K562 (cell line): ENCODE data around the gene SH3TC1. TPM values are rescaled to one million over a fixed set of nuclear protein-coding genes. Genes with fewer than 3 reads are reported as not detected.

ENCODE experiments used
- ATAC-seq: fragments of 200-7000 bp; cut with Tn5 transposase; 3 replicates; pipeline ENCODE4 v1.9.1; 2020; ENCODE audit warnings: moderate library complexity
- BruUV-seq: library from RNA; stranded (reverse); fragments of 400-500 nt; replicated peaks from 2 replicates; lab custom pipeline; 2021; lab: Mats Ljungman, UMichigan
- CTCF ChIA-PET: fragments of 300-600 bp; formaldehyde crosslinking; extraction: SDS; loops from one replicate; lab custom pipeline; 2021; ENCODE audit warnings: low intra/inter-chr PET ratio; lab: Yijun Ruan, JAX
- POLR2A ChIA-PET: fragments of 300-600, 350-650 bp; sonication (Branson Sonifier 250); formaldehyde crosslinking; extraction: SDS; loops from one replicate; lab custom pipeline; 2021; ENCODE audit warnings: antibody characterized with exemption, inconsistent platforms; lab: Yijun Ruan, JAX
- DNase-seq, 4 experiments: peaks; one replicate each; pipeline versions ENCODE4 v3.0.0 to v3.0.0-alpha.2; 2011 to 2018; ENCODE audit warnings: low spot score in 3 of 4, mixed read lengths in 3 of 4; ENCODE audit errors: extremely low read depth in 1 of 4
- FAIRE-seq: peaks from 2 replicates; lab custom pipeline; 2011; peaks lifted over from hg19 to GRCh38; lab: Jason Lieb, UNC
- H2AFZ ChIP-seq: 2 replicates; pipeline ENCODE4 v1.6.0; 2011; ENCODE audit warnings: low read depth, low read length, control low read depth, inconsistent platforms
- H3K27ac ChIP-seq: fragments of 200-600 bp; 3 replicates; pipeline ENCODE4 v1.8.0; 2011; ENCODE audit warnings: low read depth, mild to moderate bottlenecking, control low read depth, inconsistent platforms, low read length, moderate library complexity, mixed read lengths; ENCODE audit errors: extremely low read depth
- H3K27me3 ChIP-seq, 2 experiments: fragments of 300-600 bp in 1 of 2; 2 replicates in 1 of 2; 3 replicates in 1 of 2; pipeline versions ENCODE4 v1.6.0 to v1.8.0; 2011; ENCODE audit warnings: inconsistent platforms in 2 of 2, low read length in 2 of 2, mild to moderate bottlenecking in 1 of 2, mixed read lengths in 1 of 2, moderate library complexity in 1 of 2; ENCODE audit not compliant: control insufficient read depth in 2 of 2, insufficient read depth in 2 of 2
- H3K36me3 ChIP-seq: fragments of 300-600 bp; 3 replicates; pipeline ENCODE4 v1.8.0; 2011; ENCODE audit warnings: mild to moderate bottlenecking, low read length, inconsistent platforms; ENCODE audit not compliant: control insufficient read depth, insufficient read depth
- H3K4me1 ChIP-seq, 2 experiments: fragments of 200-600 bp in 1 of 2; replicated peaks in 1 of 2; 2 replicates in 1 of 2; 3 replicates in 1 of 2; pipeline versions ENCODE4 v1.5.1 to v1.8.0; 2011; ENCODE audit warnings: inconsistent platforms in 2 of 2, low read length in 2 of 2, mild to moderate bottlenecking in 1 of 2, mixed read lengths in 1 of 2, moderate library complexity in 1 of 2; ENCODE audit not compliant: control insufficient read depth in 2 of 2, insufficient read depth in 2 of 2
- H3K4me2 ChIP-seq: 2 replicates; pipeline ENCODE4 v1.6.1; 2011; ENCODE audit warnings: low read length, control low read depth, inconsistent platforms, mixed read lengths; ENCODE audit not compliant: insufficient read depth
- H3K4me3 ChIP-seq: fragments of 200-600 bp; sonication (generic), shearing (Covaris generic); 2 replicates; pipeline ENCODE4 v1.5.1; 2016; ENCODE audit warnings: control low read depth, inconsistent platforms
- H3K79me2 ChIP-seq: fragments of 200-600 bp; 3 replicates; pipeline ENCODE4 v1.8.0; 2011; ENCODE audit warnings: low read length, inconsistent platforms; ENCODE audit not compliant: control insufficient read depth, insufficient read depth
- H3K9ac ChIP-seq, 2 experiments: 2 replicates each; pipeline versions ENCODE4 v1.6.0 to v1.6.1; 2011; ENCODE audit warnings: low read depth in 2 of 2, low read length in 2 of 2, control low read depth in 1 of 2, inconsistent platforms in 1 of 2, mild to moderate bottlenecking in 1 of 2, mixed read lengths in 1 of 2; ENCODE audit not compliant: insufficient read depth in 1 of 2
- H3K9me1 ChIP-seq: one replicate; pipeline ENCODE4 v1.6.0; 2011; ENCODE audit warnings: inconsistent platforms, mild to moderate bottlenecking, low read length, moderate library complexity; ENCODE audit not compliant: control insufficient read depth, insufficient read depth
- H3K9me3 ChIP-seq: replicated peaks from 2 replicates; pipeline ENCODE4 v1.5.1; 2011; ENCODE audit warnings: low read depth, low read length, inconsistent platforms; ENCODE audit not compliant: control insufficient read depth, insufficient read depth
- H4K20me1 ChIP-seq: replicated peaks from 2 replicates; pipeline ENCODE4 v1.6.1; 2011; ENCODE audit warnings: low read length, inconsistent platforms, mixed read lengths; ENCODE audit not compliant: control insufficient read depth, insufficient read depth
- BCOR ChIP-seq: fragments of 450-650 bp; IDR thresholded peaks from 2 replicates; pipeline ENCODE4 v1.6.1; 2016
- KAT2B ChIP-seq: IDR thresholded peaks from one replicate; pipeline ENCODE4 v1.6.1; 2012; ENCODE audit warnings: low read depth, mild to moderate bottlenecking, control low read depth, inconsistent platforms, low read length, moderate library complexity
- MGA ChIP-seq: fragments of 450-650 bp; IDR thresholded peaks from 2 replicates; pipeline ENCODE4 v1.6.1; 2016; ENCODE audit warnings: mild to moderate bottlenecking, moderate library complexity
- NKRF ChIP-seq: fragments of 450-650 bp; IDR thresholded peaks from 2 replicates; pipeline ENCODE4 v1.6.1; 2016; ENCODE audit warnings: borderline replicate concordance
- RUNX1 ChIP-seq: sonication (generic); IDR thresholded peaks from 2 replicates; pipeline ENCODE4 v1.6.1; 2016; ENCODE audit warnings: antibody characterized with exemption, low read depth
- ZFP1 ChIP-seq: fragments of 450-650 bp; formaldehyde crosslinking; IDR thresholded peaks from 2 replicates; pipeline ENCODE4 v1.4.0; 2020; ENCODE audit warnings: mild to moderate bottlenecking, mixed read lengths
- WGBS: fragments of 100-300 bp; shearing (Covaris generic); methylation state at CpG from one replicate; pipeline ENCODE4 v1.1.6; 2016; ENCODE audit warnings: low coverage, mixed read lengths; ENCODE audit not compliant: insufficient coverage; ENCODE audit errors: missing lambda C conversion rate; 5-methylcytosine and 5-hydroxymethylcytosine counted together
- in situ Hi-C: fragments of 300-500 bp; cut with MboI; formaldehyde crosslinking; loops from 4 replicates; pipeline ENCODE4 v1.15.0; 2018; ENCODE audit warnings: inconsistent platforms, mixed read lengths
- intact Hi-C: fragments of 100-400 bp; cut with micrococcal nuclease; formaldehyde crosslinking; loops from 2 replicates; pipeline ENCODE4 v1.14.2; 2022
- polyA plus RNA-seq, 8 experiments: library from polyadenylated mRNA; depleted of rRNA in 4 of 8; stranded (reverse) in 5 of 8; unstranded in 3 of 8; fragments of >200 nt; fragmentation: Nextera tagmentation in 2 of 8; fragmentation: Illumina TruSeq in 1 of 8; extraction: Ambion mirVana in 2 of 8; extraction: Trizol in 1 of 8; gene quantifications; 2 replicates each; pipeline versions ENCODE4 v1.2.1 to v1.2.3, GENCODE V29; 2011 to 2014; ENCODE audit warnings: inconsistent platforms in 1 of 8, missing spikeins in 1 of 8
- total RNA-seq, 7 experiments: library from RNA; depleted of rRNA in 6 of 7; stranded (reverse); fragments of >200 nt in 6 of 7; fragmentation: Illumina TruSeq in 2 of 7; extraction: Trizol in 2 of 7; gene quantifications; 2 replicates each; pipeline versions ENCODE4 v1.2.1 to v1.2.3, GENCODE V29; 2011 to 2021; ENCODE audit warnings: low replicate concordance in 1 of 7
- TF ChIP-seq, protein P1 (sequence below): fragments of 450-650 bp; IDR thresholded peaks from 2 replicates; pipeline ENCODE4 v1.6.1; 2014; ENCODE audit warnings: low read depth, mild to moderate bottlenecking, moderate library complexity, borderline replicate concordance

SH3TC1 gene
- total and polyA plus RNA-seq, 9 of the 15 experiments (the other 6 are each of a cell fraction or from before 2014, with no cell fraction given), result 0.04 to 2.1 (median 0.48) TPM; not detected in 1

DNA sequence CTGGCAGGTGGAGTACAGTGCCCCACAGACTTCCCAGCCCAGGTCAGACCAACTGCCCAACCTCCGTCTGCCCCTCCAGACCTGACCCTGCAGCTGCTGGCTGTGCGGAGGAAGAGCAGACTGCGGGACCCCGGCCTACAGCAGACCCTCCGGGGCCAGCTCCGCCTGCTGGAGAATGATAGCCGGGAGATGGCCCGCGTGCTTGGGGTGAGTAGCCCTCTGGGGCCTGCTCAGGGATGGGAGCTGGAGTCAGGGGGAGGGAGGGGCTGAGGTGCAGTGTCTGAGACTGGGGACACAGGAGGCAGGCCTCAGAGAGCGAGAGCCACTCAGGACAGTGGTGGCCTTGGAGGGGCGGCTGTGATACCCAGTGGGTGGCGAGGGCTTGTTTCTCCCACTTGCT, 13.5 kb downstream of the SH3TC1 start:
- Histone ChIP-seq H3K27ac (no peak overlapping the region), H3K36me3 (no peaks in the 10 kb centered on the region), H3K79me2 (no peaks in the 10 kb centered on the region), H3K9ac (no peak overlapping the region), H3K4me2 (no peak overlapping the region), H3K4me3 (no peak overlapping the region), H3K9me3 (no peaks in the 10 kb centered on the region), H3K9me1 (no peaks in the 10 kb centered on the region), H3K4me1 (peaks cover 0 to 14% of the 10 kb centered on the region in 2 experiments; a peak in 2 of 5 replicates), H2AFZ (no peak overlapping the region), H4K20me1 (peaks cover 29% of the 10 kb centered on the region), H3K27me3 (peaks cover 20 to 87% of the 10 kb centered on the region in 2 experiments; a peak in 4 of 5 replicates)
- POLR2A ChIA-PET, result interaction anchor here (0.7 to 1.4 kb wide), 2 partner anchors 14 to 374 kb away, joined by 3 read pairs; partner anchors contain the start of gene SH3TC1
- CTCF ChIA-PET, result no interaction called here
- no peak for DNase-seq
- BruUV-seq, result no TSS peak
- in situ Hi-C loops (no loop called here), intact Hi-C loops (no loop called here)
- FAIRE-seq, result no peak
- WGBS, result 7% methylated on average over 9 of the region's 12 CpGs
- ATAC-seq, result no peak
- TF ChIP-seq RUNX1, result no peak
- no peak for TF ChIP-seq NKRF
- TF ChIP-seq ZFP1 (CRISPR knock-in tag), result no peak
- no peak for TF ChIP-seq KAT2B
- TF ChIP-seq BCOR, result no peak
- TF ChIP-seq, protein P1, sequence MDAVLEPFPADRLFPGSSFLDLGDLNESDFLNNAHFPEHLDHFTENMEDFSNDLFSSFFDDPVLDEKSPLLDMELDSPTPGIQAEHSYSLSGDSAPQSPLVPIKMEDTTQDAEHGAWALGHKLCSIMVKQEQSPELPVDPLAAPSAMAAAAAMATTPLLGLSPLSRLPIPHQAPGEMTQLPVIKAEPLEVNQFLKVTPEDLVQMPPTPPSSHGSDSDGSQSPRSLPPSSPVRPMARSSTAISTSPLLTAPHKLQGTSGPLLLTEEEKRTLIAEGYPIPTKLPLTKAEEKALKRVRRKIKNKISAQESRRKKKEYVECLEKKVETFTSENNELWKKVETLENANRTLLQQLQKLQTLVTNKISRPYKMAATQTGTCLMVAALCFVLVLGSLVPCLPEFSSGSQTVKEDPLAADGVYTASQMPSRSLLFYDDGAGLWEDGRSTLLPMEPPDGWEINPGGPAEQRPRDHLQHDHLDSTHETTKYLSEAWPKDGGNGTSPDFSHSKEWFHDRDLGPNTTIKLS, result no peak
- TF ChIP-seq MGA, result no peak
